HEK293 (cell line): ENCODE results near the gene ASCC1.

Experiments
- CTCF ChIA-PET: fragments of 350-600 bp; formaldehyde crosslinking; extraction: SDS; loops from one replicate; lab custom pipeline; 2021; ENCODE audit warnings: antibody characterized with exemption; lab: Yijun Ruan, JAX
- POLR2A ChIA-PET: fragments of 300-600 bp; formaldehyde crosslinking; extraction: SDS; loops from one replicate; lab custom pipeline; 2020; ENCODE audit warnings: antibody characterized with exemption, inconsistent platforms; lab: Yijun Ruan, JAX
- H3K27ac ChIP-seq: fragments of 200-500 bp; sonication (Bioruptor generic); 2 replicates; pipeline ENCODE4 v1.5.1; 2014; ENCODE audit warnings: low read depth, low read length, control low read depth, inconsistent platforms; ENCODE audit errors: extremely low read depth
- H3K36me3 ChIP-seq, 2 experiments: fragments of 200-500 bp in 1 of 2; sonication (Bioruptor generic) in 1 of 2; 1 replicate in 1 of 2; 2 replicates in 1 of 2; pipeline ENCODE4 v1.5.1; 2014 to 2017; ENCODE audit warnings: inconsistent platforms in 2 of 2, low read length in 2 of 2; ENCODE audit not compliant: control insufficient read depth in 2 of 2, insufficient read depth in 1 of 2
- H3K4me1 ChIP-seq: fragments of 200-500 bp; sonication (Bioruptor generic); 2 replicates; pipeline ENCODE4 v1.5.1; 2014; ENCODE audit warnings: mild to moderate bottlenecking, low read length, inconsistent platforms; ENCODE audit not compliant: control insufficient read depth, insufficient read depth
- H3K4me3 ChIP-seq: 2 replicates; pipeline ENCODE4 v1.5.1; 2011; ENCODE audit warnings: low read depth, mild to moderate bottlenecking, control low read depth, low read length, moderate library complexity
- H3K9me3 ChIP-seq: fragments of 200-500 bp; sonication (Bioruptor generic); 2 replicates; pipeline ENCODE4 v1.5.1; 2014; ENCODE audit warnings: low read depth, low read length, inconsistent platforms; ENCODE audit not compliant: control insufficient read depth, insufficient read depth
- BCL11A ChIP-seq: fragments of 450-650 bp; formaldehyde crosslinking; IDR thresholded peaks from 2 replicates; pipeline ENCODE4 v1.5.1; 2016; ENCODE audit warnings: low read depth, missing biosample characterization, missing genetic modification characterization
- EGR2 ChIP-seq: fragments of 450-650 bp; formaldehyde crosslinking; IDR thresholded peaks from 2 replicates; pipeline ENCODE4 v1.5.1; 2016; ENCODE audit warnings: low read depth, missing biosample characterization, missing genetic modification characterization
- GFI1B ChIP-seq: fragments of 450-650 bp; formaldehyde crosslinking; IDR thresholded peaks from 2 replicates; pipeline ENCODE4 v1.5.1; 2016; ENCODE audit warnings: missing biosample characterization, missing genetic modification characterization
- GLI4 ChIP-seq: fragments of 450-650 bp; formaldehyde crosslinking; IDR thresholded peaks from 2 replicates; pipeline ENCODE4 v1.5.1; 2016; ENCODE audit warnings: missing biosample characterization, missing genetic modification characterization
- GLIS1 ChIP-seq: fragments of 450-650 bp; formaldehyde crosslinking; IDR thresholded peaks from 2 replicates; pipeline ENCODE4 v1.5.1; 2016; ENCODE audit warnings: missing biosample characterization, missing genetic modification characterization
- HOXA7 ChIP-seq: sonication (generic); formaldehyde crosslinking; IDR thresholded peaks from 2 replicates; pipeline ENCODE4 v1.8.1; 2022; ENCODE audit warnings: missing genetic modification reagents, borderline replicate concordance
- HOXC10 ChIP-seq: sonication (generic); formaldehyde crosslinking; IDR thresholded peaks from 2 replicates; pipeline ENCODE4 v1.8.1; 2023; ENCODE audit warnings: mild to moderate bottlenecking, missing genetic modification reagents
- KLF9 ChIP-seq: fragments of 450-650 bp; formaldehyde crosslinking; IDR thresholded peaks from 2 replicates; pipeline ENCODE4 v1.5.1; 2016; ENCODE audit warnings: missing biosample characterization, missing genetic modification characterization, low read depth
- MZF1 ChIP-seq: fragments of 450-650 bp; formaldehyde crosslinking; IDR thresholded peaks from 2 replicates; pipeline ENCODE4 v1.5.1; 2017; ENCODE audit warnings: missing biosample characterization, missing genetic modification characterization, borderline replicate concordance
- OSR2 ChIP-seq: fragments of 450-650 bp; formaldehyde crosslinking; IDR thresholded peaks from 2 replicates; pipeline ENCODE4 v1.5.1; 2016; ENCODE audit warnings: missing biosample characterization, missing genetic modification characterization
- OVOL3 ChIP-seq: fragments of 450-650 bp; formaldehyde crosslinking; IDR thresholded peaks from 2 replicates; pipeline ENCODE4 v1.5.1; 2016; ENCODE audit warnings: missing biosample characterization, missing genetic modification characterization
- SP3 ChIP-seq: fragments of 450-650 bp; formaldehyde crosslinking; IDR thresholded peaks from 2 replicates; pipeline ENCODE4 v1.5.1; 2016; ENCODE audit warnings: missing biosample characterization, missing genetic modification characterization
- ZBTB48 ChIP-seq: fragments of 450-650 bp; formaldehyde crosslinking; IDR thresholded peaks from 2 replicates; pipeline ENCODE4 v1.5.1; 2016; ENCODE audit warnings: missing biosample characterization, missing genetic modification characterization
- ZNF132 ChIP-seq: fragments of 450-650 bp; formaldehyde crosslinking; IDR thresholded peaks from 2 replicates; pipeline ENCODE4 v1.5.1; 2017; ENCODE audit warnings: missing biosample characterization, missing genetic modification characterization, borderline replicate concordance
- ZNF175 ChIP-seq: fragments of 450-650 bp; formaldehyde crosslinking; IDR thresholded peaks from 2 replicates; pipeline ENCODE4 v1.5.1; 2016; ENCODE audit warnings: missing biosample characterization, missing genetic modification characterization
- ZNF239 ChIP-seq: fragments of 450-650 bp; formaldehyde crosslinking; IDR thresholded peaks from 2 replicates; pipeline ENCODE4 v1.5.1; 2016; ENCODE audit warnings: missing biosample characterization, missing genetic modification characterization
- ZNF274 ChIP-seq, 2 experiments: fragments of 200-500 bp in 1 of 2; fragments of 450-650 bp in 1 of 2; sonication (Bioruptor generic) in 1 of 2; formaldehyde crosslinking in 1 of 2; IDR thresholded peaks; 2 replicates each; pipeline versions ENCODE4 v1.5.1 to v1.6.1; 2014 to 2016; ENCODE audit warnings: borderline replicate concordance in 1 of 2, inconsistent platforms in 1 of 2, low read length in 1 of 2, missing biosample characterization in 1 of 2, missing genetic modification characterization in 1 of 2
- ZNF302 ChIP-seq: fragments of 450-650 bp; formaldehyde crosslinking; IDR thresholded peaks from 2 replicates; pipeline ENCODE4 v1.5.1; 2016; ENCODE audit warnings: missing biosample characterization, missing genetic modification characterization, low read depth
- ZNF311 ChIP-seq: fragments of 450-650 bp; formaldehyde crosslinking; IDR thresholded peaks from 2 replicates; pipeline ENCODE4 v1.5.1; 2017; ENCODE audit warnings: missing biosample characterization, missing genetic modification characterization, borderline replicate concordance
- ZNF514 ChIP-seq: fragments of 450-650 bp; formaldehyde crosslinking; IDR thresholded peaks from 2 replicates; pipeline ENCODE4 v1.5.1; 2016; ENCODE audit warnings: missing biosample characterization, missing genetic modification characterization
- ZNF624 ChIP-seq: fragments of 450-650 bp; formaldehyde crosslinking; IDR thresholded peaks from 2 replicates; pipeline ENCODE4 v1.5.1; 2017; ENCODE audit warnings: missing biosample characterization, missing genetic modification characterization
- ZNF670 ChIP-seq: fragments of 450-650 bp; formaldehyde crosslinking; IDR thresholded peaks from 2 replicates; pipeline ENCODE4 v1.5.1; 2016; ENCODE audit warnings: missing biosample characterization, missing genetic modification characterization, low read depth
- ZNF677 ChIP-seq: fragments of 450-650 bp; IDR thresholded peaks from 2 replicates; pipeline ENCODE4 v1.5.0; 2018; ENCODE audit warnings: missing biosample characterization, mild to moderate bottlenecking, missing genetic modification characterization, moderate library complexity
- TF ChIP-seq, protein P1 (sequence below): fragments of 450-650 bp; formaldehyde crosslinking; IDR thresholded peaks from 2 replicates; pipeline ENCODE4 v1.5.1; 2016; ENCODE audit warnings: missing biosample characterization, missing genetic modification characterization
- TF ChIP-seq, protein P2 (sequence below): fragments of 450-650 bp; formaldehyde crosslinking; IDR thresholded peaks from 2 replicates; pipeline ENCODE4 v1.5.1; 2016; ENCODE audit warnings: missing biosample characterization, missing genetic modification characterization
- TF ChIP-seq, protein P3 (sequence below): fragments of 450-650 bp; IDR thresholded peaks from 2 replicates; pipeline ENCODE4 v1.5.1; 2018; ENCODE audit warnings: missing biosample characterization, missing genetic modification characterization
- TF ChIP-seq, protein P4 (sequence below): fragments of 450-650 bp; formaldehyde crosslinking; IDR thresholded peaks from 2 replicates; pipeline ENCODE4 v1.5.1; 2016; ENCODE audit warnings: missing biosample characterization, missing genetic modification characterization, low read depth

Gene ASCC1

DNA sequence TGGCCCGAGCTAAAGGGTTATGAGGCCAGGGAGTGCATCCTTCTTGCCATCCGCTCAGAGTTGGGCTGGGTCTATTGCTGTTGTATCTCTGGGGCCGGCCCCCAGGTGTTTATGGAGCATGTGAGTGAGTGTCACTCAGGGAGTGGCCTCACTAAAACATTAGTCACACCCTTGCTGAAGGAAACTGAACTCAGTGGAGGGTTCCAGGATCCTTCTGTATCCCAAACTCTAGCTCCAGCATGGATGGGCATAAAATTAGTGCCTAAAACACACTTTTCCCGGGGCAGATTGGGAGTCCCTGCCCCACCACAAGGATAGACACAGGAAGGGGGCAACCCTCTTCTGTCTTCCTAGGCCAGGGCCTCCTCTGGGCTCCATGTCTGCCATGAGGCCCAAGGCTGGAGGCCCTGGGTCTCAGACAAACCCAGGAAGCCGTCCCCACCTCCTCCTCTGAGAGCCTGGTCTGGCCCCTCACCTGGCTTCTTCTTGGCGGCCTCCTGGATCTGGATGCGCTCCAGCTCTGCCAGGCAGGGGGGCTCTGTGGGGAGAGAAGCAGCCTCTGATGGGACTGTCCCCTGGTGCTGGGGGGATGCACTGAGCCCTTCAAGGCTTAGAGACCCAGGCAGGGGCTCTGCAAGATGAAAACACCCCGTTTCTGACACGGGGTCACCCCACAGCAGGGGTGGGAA is 152.2 kb downstream of the ASCC1 start (continued):
- TF ChIP-seq, protein P1, sequence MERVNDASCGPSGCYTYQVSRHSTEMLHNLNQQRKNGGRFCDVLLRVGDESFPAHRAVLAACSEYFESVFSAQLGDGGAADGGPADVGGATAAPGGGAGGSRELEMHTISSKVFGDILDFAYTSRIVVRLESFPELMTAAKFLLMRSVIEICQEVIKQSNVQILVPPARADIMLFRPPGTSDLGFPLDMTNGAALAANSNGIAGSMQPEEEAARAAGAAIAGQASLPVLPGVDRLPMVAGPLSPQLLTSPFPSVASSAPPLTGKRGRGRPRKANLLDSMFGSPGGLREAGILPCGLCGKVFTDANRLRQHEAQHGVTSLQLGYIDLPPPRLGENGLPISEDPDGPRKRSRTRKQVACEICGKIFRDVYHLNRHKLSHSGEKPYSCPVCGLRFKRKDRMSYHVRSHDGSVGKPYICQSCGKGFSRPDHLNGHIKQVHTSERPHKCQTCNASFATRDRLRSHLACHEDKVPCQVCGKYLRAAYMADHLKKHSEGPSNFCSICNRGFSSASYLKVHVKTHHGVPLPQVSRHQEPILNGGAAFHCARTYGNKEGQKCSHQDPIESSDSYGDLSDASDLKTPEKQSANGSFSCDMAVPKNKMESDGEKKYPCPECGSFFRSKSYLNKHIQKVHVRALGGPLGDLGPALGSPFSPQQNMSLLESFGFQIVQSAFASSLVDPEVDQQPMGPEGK (tag by site-specific recombination) = peak; percentile 67
- TF ChIP-seq OSR2 (no peak), OVOL3 (no peak), GLIS1 (tag by site-specific recombination) (peak; percentile 57)
- TF ChIP-seq, protein P2, sequence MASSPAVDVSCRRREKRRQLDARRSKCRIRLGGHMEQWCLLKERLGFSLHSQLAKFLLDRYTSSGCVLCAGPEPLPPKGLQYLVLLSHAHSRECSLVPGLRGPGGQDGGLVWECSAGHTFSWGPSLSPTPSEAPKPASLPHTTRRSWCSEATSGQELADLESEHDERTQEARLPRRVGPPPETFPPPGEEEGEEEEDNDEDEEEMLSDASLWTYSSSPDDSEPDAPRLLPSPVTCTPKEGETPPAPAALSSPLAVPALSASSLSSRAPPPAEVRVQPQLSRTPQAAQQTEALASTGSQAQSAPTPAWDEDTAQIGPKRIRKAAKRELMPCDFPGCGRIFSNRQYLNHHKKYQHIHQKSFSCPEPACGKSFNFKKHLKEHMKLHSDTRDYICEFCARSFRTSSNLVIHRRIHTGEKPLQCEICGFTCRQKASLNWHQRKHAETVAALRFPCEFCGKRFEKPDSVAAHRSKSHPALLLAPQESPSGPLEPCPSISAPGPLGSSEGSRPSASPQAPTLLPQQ = 0 out of 2 replicates have a peak, but pooled peaks have one; percentile 59

DNA sequence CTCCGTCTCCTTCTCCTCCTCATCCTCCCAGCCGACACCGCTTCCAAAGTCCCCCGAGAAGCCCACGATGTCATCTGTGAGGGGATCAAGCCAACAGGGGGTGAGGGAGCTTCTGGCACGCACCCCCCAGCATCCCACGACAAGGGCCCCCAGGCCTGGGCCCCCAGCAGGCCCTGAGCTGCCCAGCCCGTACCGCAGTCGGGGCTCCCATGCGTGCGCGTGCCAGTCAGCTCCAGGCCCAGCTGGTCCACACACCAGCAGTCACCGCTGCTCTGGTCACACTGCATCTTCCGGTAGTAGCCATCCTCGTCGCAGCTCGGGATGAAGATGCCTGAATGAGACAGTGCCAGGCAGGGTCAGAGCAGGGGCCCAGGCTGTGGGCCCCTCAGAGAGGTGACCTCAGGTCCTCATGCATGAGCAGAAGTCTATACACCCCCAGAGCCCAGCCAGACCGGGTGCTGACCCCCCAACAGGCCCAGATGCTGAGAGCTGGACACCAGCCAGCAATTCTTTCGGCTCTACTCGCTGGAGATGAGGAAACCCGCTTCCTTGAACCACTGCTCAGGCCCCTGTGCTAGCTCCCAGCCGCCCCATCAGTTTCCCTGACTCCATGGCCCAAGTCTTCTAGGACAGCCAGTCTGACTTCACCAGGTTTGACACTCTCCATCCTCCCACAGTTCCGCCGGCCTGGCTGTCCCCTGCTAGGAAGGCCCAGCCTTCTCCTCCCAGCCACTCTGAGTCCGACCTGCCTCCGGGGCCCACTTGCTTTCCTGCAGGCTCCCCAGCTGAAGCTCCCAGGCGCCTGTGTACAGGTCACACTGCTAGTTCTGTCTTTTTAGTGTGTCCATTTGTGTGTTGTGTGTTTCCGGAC is 153.0 kb downstream of the ASCC1 start:
- no peak overlapping the region for H3K4me3 ChIP-seq
- H3K36me3 ChIP-seq = no peaks in the 10 kb centered on the region
- ChIA-PET POLR2A (interaction anchor here (1.2 kb wide), 1 partner anchor 24 kb away, joined by 4 read pairs; no protein-coding TSS in a partner anchor), CTCF (interaction anchor here (0.6 to 3.3 kb wide), 3 partner anchors 14 to 147 kb away, joined by 3 to 16 read pairs (median 4); no protein-coding TSS in a partner anchor)
- H3K4me1 ChIP-seq = peaks cover 16% of the 10 kb centered on the region
- H3K9me3 ChIP-seq = no peaks in the 10 kb centered on the region
- H3K27ac ChIP-seq = no peak overlapping the region
- TF ChIP-seq, protein P3, sequence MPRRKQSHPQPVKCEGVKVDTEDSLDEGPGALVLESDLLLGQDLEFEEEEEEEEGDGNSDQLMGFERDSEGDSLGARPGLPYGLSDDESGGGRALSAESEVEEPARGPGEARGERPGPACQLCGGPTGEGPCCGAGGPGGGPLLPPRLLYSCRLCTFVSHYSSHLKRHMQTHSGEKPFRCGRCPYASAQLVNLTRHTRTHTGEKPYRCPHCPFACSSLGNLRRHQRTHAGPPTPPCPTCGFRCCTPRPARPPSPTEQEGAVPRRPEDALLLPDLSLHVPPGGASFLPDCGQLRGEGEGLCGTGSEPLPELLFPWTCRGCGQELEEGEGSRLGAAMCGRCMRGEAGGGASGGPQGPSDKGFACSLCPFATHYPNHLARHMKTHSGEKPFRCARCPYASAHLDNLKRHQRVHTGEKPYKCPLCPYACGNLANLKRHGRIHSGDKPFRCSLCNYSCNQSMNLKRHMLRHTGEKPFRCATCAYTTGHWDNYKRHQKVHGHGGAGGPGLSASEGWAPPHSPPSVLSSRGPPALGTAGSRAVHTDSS (tag by site-specific recombination) = 0 out of 2 replicates have a peak, but pooled peaks have one; percentile 26
- TF ChIP-seq ZNF239 (tag by site-specific recombination) (no peak), ZBTB48 (no peak), BCL11A (no peak), ZNF132 (tag by site-specific recombination) (no peak), HOXC10 (CRISPR knock-in tag) (no peak), ZNF311 (tag by site-specific recombination) (no peak), OSR2 (no peak), KLF9 (tag by site-specific recombination) (no peak), GFI1B (tag by site-specific recombination) (no peak), ZNF302 (tag by site-specific recombination) (no peak), ZNF677 (tag by site-specific recombination) (no peak), ZNF175 (tag by site-specific recombination) (no peak), SP3 (tag by site-specific recombination) (0 out of 2 replicates have a peak, but pooled peaks have one; percentile 6), MZF1 (no peak), GLI4 (tag by site-specific recombination) (no peak), ZNF274 (IDR thresholded peaks at IDR 0.05; ENCODE audit: low read length) (no peak), ZNF274 (tag by site-specific recombination; IDR thresholded peaks at IDR 0.05; ENCODE audit: borderline replicate concordance) (no peak), ZNF670 (no peak), HOXA7 (CRISPR knock-in tag) (no peak), EGR2 (tag by site-specific recombination) (no peak), ZNF514 (tag by site-specific recombination) (no peak), ZNF624 (tag by site-specific recombination) (no peak)
- TF ChIP-seq, protein P2 = peak; percentile 97
- TF ChIP-seq, protein P4, sequence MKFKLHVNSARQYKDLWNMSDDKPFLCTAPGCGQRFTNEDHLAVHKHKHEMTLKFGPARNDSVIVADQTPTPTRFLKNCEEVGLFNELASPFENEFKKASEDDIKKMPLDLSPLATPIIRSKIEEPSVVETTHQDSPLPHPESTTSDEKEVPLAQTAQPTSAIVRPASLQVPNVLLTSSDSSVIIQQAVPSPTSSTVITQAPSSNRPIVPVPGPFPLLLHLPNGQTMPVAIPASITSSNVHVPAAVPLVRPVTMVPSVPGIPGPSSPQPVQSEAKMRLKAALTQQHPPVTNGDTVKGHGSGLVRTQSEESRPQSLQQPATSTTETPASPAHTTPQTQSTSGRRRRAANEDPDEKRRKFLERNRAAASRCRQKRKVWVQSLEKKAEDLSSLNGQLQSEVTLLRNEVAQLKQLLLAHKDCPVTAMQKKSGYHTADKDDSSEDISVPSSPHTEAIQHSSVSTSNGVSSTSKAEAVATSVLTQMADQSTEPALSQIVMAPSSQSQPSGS (tag by site-specific recombination) = no peak
